Urinary bladder (tissue), 4 donors: ENCODE data around the gene NAT8L. TPM values are rescaled to one million over a fixed set of nuclear protein-coding genes. Genes with fewer than 3 reads are reported as not detected.
A peak's percentile ranks its signal among the peaks of the same experiment; 100 is the strongest.

ENCODE experiments used
- DNase-seq: peaks from one replicate; pipeline ENCODE4 v3.0.0-alpha.2; 2015; ENCODE audit errors: extremely low spot score
- H3K27ac ChIP-seq: one replicate; pipeline ENCODE4 v1.5.1; 2013; ENCODE audit warnings: low read depth, mild to moderate bottlenecking, moderate library complexity
- H3K36me3 ChIP-seq: one replicate; pipeline ENCODE4 v1.6.1; 2013; ENCODE audit warnings: mild to moderate bottlenecking, moderate library complexity; ENCODE audit not compliant: insufficient read depth
- H3K4me1 ChIP-seq: one replicate; pipeline ENCODE4 v1.6.1; 2013; ENCODE audit warnings: mild to moderate bottlenecking, moderate library complexity; ENCODE audit not compliant: insufficient read depth
- H3K4me3 ChIP-seq: one replicate; pipeline ENCODE4 v1.5.1; 2013; ENCODE audit warnings: low read depth, low read length
- WGBS: extraction: QIAGEN DNeasy Blood & Tissue Kit; methylation state at CpG from one replicate; pipeline ENCODE4 v1.1.7; 2013; 5-methylcytosine and 5-hydroxymethylcytosine counted together
- polyA plus RNA-seq: library from polyadenylated mRNA; stranded (reverse); fragments of 200-250 nt; gene quantifications from one replicate; pipeline ENCODE4 v1.2.3, GENCODE V29; 2013
- total RNA-seq: library from RNA; depleted of rRNA; stranded (reverse); fragments of >200 nt; gene quantifications from one replicate; pipeline ENCODE4 v1.2.3, GENCODE V29; 2014
- donor health status: healthy with polysubstance abuse.
- donor health status: healthy.

NAT8L gene
- total and polyA plus RNA-seq, 2 donors, result 0.16 to 0.82 TPM

DNA sequence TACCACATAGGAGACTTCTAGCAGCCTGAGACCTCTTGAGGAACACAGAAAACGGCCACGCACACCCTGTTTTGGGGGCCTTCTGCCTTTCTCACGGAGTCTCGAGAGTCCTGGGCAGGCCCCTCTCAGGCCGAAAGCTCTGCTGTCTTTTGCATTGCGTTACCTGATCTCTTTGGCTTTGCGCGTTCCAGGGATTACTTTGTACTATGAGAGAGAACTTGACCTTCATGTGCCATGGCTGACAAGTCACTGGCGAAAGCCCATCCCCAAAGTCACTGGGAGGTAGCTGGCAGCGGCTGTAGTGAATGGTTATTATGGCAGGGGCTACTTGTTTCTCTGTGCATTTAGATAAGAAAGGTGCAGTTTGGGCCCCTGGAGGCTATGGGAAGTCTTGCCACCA lies 8.0 kb upstream of the NAT8L start:
- H3K4me1 ChIP-seq, result peaks cover 2% of the 10 kb centered on the region
- H3K27ac ChIP-seq, result no peak overlapping the region
- 50% methylated on average over 10 of the region's 10 CpGs for WGBS
- no peak for DNase-seq
- H3K4me3 ChIP-seq, result no peak overlapping the region
- no peaks in the 10 kb centered on the region for H3K36me3 ChIP-seq

DNA sequence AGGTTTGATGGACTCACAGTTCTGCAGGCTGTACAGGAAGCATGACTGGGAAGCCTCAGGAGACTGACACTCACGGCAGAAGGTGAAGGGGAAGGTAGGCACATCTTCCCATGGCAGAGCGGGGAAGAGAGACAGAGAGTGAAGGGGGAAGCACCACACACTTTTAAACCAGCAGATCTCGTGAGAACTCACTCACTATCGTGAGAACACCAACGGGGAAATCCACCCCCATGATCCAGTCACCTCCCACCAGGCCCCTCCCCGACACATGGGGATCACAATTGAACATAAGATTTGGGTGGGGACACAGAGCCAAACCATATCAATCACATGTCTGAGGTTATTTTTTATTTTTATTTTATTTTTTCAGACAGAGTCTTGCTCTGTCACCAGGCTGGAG lies 4.9 kb upstream of the NAT8L start:
- H3K27ac ChIP-seq, result no peak overlapping the region
- no peak for DNase-seq
- no peaks in the 10 kb centered on the region for H3K4me1 ChIP-seq
- H3K4me3 ChIP-seq, result no peak overlapping the region
- H3K36me3 ChIP-seq, result no peaks in the 10 kb centered on the region
- 68% methylated on average over 6 of the region's 6 CpGs for WGBS

DNA sequence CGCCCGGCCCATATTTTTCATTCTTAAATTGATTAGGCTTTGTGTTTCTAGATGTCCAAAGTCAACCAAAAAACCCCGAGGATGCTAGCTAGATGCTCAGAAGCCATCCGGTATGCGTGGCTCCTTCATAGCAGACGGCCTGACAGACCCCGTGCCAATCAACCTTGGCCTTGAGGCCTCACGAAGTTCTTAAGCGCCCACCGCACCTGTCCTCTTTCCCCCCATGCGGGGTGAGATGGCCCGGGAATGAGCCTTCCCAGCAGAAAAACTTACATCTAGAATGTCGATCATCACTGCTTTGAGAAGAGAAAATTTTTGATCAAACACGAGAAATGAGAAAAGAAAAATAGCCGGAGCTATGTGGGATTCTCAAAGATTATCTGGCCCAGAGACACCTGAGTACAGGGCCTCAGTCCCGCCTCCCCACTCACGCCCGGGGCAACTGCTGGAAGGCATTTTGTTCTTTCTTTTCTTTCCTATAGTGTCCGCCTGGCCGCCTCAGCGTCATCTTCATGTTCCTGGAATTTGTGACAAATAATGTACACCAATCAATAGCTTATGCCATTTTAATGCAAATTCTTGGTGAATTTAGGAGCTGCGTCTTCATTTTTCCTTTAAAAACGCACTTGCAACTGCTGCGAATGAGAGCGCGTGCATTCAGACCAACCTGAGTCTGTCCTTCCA lies 1.6 kb upstream of the NAT8L start:
- no peak for DNase-seq
- no peaks in the 10 kb centered on the region for H3K4me1 ChIP-seq
- H3K4me3 ChIP-seq, result no peak overlapping the region
- no peaks in the 10 kb centered on the region for H3K36me3 ChIP-seq
- no peak overlapping the region for H3K27ac ChIP-seq
- WGBS, result 74% methylated on average over 26 of the region's 26 CpGs

DNA sequence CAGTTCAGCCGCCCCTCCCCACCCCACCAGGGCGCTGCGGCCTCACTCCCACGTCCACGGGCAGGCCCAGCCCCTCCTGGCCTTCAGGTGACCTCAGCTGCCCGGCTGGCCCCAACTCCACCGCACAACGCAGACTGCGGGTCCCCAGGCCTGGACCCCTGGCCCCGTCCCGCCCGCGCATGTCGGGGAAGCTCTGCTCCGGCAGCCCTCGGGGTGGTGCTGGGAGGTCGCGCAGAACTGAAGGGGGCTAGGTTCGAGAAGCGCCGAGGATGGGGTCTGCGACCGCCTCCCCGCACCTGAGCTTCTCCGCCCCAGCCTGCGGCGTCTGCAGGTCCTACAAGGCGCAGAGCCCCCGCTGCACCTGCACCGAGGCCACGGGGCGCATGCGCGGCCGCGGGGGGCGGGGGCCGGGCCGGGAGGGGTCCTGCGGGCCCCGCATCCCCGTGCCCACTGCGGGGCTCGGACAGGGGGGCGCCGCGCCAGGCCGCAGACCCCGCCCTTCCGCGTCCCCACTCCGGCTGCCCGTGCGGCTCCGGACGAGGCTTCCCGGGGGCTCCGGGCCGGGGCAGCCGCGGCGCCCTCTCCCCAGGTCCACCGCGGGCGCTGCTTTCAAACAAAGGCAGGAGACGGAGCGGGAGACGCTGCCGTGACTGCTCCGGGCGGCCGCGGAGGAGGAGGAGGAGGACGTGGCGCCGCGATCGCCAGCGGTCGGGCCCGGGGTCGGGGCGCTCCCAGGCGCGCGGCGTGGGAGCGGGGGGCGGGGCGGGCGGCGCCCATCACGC lies 672 bp upstream of the NAT8L start:
- WGBS, result 1% methylated on average over 93 of the region's 93 CpGs
- no peak for DNase-seq
- Histone ChIP-seq H3K4me1 (no peaks in the 10 kb centered on the region), H3K4me3 (peak overlapping the region; percentile 75), H3K36me3 (no peaks in the 10 kb centered on the region), H3K27ac (no peak overlapping the region)

DNA sequence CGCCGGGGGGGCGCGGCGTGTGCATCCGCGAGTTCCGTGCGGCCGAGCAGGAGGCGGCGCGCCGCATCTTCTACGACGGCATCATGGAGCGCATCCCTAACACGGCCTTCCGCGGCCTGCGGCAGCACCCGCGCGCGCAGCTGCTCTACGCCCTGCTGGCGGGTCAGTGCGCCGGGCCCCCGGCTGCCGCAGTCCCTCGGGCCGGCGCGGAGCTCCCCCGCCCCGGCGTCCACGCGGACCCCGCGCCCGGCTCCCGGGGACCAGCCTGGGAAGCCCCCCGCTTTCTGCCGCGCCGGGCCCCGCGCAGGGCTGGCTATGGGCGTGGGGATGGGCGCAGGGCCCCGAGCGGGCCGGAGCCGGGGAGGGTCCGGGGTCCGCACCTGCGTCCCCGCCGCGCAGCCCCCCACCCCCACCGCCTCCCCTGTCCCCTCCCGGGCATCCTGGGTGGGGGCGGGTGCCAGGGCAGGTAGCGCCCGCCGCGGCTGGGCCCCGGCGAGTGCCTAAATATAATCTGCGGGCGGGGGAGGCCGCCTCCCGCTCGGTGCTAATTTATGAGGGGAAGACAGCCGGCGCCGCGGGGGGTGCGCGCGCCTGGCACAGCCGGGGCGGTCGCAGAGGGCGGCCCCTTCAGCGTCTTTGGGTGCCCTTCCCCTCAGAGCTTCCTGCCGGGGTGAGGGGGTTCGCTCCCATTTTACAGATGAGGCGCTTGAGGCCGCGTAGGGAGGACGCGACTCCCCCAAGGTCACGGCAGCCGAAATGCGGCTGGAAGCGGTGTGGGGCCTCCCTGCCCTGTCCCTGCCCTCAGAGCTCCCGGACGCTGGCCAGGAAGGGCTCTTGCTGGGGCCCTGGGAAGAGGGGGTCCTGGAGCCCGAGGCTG lies 837 bp downstream of the NAT8L start:
- Histone ChIP-seq H3K4me3 (peak overlapping the region; percentile 75), H3K27ac (no peak overlapping the region), H3K36me3 (no peaks in the 10 kb centered on the region), H3K4me1 (no peaks in the 10 kb centered on the region)
- no peak for DNase-seq
- WGBS, result 2% methylated on average over 100 of the region's 102 CpGs

DNA sequence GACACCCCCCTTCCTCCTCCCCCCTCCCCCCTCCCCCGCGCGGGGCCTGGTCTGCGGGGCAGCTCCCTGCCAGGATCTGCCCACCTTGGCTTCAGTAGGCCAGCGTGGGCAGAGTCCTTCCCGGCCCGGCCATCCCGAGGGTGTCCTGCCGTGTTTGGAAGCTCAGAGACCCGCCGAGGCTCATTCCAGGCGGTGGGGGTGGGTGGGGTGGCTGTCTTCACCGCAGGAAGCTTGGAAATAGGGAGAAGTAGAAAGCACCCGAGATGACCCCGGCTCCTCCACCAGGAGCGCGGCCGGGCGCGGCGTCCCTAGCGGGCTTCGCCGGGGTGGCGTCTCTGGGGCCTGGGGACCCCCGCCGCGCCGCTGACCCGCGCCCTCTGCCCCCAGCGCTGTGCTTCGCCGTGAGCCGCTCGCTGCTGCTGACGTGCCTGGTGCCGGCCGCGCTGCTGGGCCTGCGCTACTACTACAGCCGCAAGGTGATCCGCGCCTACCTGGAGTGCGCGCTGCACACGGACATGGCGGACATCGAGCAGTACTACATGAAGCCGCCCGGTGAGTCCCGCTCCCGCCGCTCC lies 1.6 kb downstream of the NAT8L start:
- H3K4me1 ChIP-seq, result no peaks in the 10 kb centered on the region
- WGBS, result 20% methylated on average over 54 of the region's 54 CpGs
- H3K4me3 ChIP-seq, result no peak overlapping the region
- H3K36me3 ChIP-seq, result no peaks in the 10 kb centered on the region
- DNase-seq, result no peak
- H3K27ac ChIP-seq, result no peak overlapping the region

DNA sequence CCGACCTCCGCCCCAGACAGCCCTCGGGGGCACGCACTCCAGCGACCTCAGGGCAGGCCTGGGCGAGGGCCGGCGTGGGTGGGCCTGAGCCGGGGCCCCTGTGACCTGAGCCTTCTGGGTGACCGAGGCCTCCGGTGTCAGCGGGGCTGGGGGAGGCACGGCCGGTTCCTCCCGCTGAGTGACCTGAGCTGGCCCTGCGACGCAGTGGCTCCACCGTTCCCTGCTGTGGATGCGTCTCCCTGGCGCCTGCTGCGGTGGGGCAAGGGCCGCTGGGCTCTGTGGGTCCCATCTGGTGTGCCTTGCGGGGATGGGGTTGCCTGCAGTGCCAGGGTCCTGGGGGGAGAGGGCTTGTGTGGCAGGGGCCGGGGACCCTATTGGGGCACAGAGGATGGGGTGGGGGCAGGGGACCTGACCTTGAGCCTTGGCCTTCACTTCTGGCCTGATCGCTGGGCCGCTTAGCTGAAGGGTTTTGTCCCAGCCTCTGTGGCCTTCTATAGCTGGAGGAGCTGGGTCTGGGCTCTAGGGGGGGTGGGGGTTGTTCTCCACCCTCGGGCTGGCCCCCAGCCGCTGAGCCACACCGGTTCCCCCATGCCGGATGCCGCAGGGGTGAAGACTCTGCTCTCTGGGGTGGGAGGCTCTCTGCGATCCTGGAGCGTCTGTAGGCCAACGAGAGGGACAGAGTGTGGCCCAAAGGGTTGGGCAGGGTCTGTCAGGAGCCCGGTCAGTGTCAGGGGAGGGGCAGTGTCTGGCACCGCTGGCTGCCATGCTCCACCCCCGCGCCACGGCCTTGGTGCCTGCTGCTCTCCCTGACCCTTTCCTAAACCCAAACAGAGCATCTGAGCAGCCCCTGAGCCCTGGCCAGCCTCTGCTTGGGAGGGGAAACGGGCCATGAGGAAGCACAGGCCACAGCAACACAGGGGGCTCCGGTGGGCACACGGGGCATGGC lies 2.3 kb downstream of the NAT8L start:
- DNase-seq, result no peak
- Histone ChIP-seq H3K4me3 (no peak overlapping the region), H3K4me1 (no peaks in the 10 kb centered on the region), H3K36me3 (no peaks in the 10 kb centered on the region), H3K27ac (no peak overlapping the region)
- whole genome bisulfite sequencing, result 62% methylated on average over 42 of the region's 42 CpGs

DNA sequence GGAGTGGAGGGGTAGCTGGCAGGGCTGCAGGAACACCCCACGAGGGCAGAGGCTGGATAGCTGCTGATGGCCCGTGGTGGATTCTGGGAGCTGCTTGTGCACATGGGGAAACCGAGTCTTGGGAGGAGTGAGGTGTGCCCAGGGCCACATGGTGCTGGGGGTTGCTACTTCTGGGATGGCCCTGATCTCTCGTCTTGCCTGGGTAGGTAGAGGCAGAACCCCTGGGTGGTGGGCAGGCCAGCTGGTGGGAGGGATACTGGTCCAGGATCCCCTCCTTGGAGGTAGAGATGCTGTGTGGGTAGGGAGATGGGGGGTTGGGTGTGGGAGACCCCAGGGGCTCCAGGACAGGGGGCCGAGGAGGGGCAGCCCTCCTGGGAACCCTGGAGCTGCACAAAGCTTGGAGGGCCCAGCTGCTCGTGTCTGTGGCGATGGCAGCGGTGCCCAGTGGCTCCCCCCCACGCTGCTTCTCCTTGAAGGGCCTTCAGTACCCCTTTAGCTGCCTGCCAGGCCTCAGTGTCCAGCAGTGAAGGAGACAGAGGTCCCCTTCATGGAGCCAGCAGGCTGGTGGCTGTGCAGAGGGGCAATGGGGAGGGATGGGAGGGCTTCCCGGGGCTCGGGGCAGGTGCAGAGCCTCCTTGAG lies 3.2 kb downstream of the NAT8L start:
- no peak for DNase-seq
- Histone ChIP-seq H3K36me3 (no peaks in the 10 kb centered on the region), H3K27ac (no peak overlapping the region), H3K4me1 (no peaks in the 10 kb centered on the region), H3K4me3 (no peak overlapping the region)
- WGBS, result 87% methylated on average over 11 of the region's 11 CpGs

DNA sequence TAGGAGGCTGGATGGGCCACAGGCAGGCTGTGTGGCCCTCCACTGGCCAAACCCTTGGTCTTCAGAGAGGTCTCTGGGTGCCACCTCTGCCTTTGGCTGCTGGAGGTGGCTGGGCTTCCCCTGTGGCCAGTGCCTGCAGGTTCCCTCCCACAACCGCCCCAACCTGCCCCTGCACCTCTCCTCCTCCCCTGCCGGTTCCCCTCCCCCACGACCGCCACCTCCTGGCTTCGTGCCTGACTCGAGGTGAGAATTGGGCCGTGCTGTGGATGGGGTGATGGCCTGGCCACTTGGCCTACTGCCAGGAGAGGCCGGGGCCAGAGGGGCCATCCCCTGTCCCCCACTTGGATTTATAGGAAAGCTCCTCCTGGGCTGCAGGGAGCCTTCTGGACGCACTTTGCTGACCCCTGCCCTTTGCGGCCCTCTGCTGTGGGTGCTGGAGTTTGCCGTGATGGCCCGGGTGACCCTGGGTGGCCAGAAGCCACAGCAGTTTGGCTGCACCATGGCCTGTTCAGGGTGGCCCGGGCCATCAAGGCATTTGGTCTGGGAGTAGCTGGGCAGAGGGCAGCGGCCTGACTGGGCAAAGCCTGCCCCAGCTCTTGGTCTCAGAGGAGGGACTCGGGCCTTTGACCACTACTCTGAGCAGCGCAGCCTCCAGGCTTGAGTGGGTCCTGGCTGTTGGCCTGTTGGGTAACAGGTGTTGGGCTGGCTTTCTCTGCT lies 3.8 kb downstream of the NAT8L start:
- Histone ChIP-seq H3K4me1 (no peaks in the 10 kb centered on the region), H3K27ac (no peak overlapping the region), H3K4me3 (no peak overlapping the region), H3K36me3 (no peaks in the 10 kb centered on the region)
- 71% methylated on average over 16 of the region's 16 CpGs for WGBS
- DNase-seq, result no peak

DNA sequence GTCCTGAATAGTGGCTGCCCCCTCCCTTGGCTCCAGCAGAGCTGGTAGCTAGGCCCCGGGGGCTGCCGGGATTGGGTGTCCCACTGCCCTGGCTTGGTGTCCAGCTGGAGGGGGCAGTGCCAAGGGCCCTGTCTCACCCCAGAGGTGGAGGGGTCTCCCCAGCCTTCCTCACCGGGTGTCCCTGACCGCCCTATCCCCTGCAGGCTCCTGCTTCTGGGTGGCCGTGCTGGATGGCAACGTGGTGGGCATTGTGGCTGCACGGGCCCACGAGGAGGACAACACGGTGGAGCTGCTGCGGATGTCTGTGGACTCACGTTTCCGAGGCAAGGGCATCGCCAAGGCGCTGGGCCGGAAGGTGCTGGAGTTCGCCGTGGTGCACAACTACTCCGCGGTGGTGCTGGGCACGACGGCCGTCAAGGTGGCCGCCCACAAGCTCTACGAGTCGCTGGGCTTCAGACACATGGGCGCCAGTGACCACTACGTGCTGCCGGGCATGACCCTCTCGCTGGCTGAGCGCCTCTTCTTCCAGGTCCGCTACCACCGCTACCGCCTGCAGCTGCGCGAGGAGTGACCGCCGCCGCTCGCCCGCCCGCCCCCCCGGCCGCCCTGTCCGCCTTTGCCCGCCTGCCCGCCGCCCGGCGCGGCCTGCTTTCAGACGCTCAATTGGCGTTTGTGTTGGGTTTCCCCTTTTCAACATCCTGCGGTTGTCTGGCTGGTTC lies 4.6 kb downstream of the NAT8L start:
- Histone ChIP-seq H3K36me3 (no peaks in the 10 kb centered on the region), H3K4me1 (no peaks in the 10 kb centered on the region), H3K4me3 (no peak overlapping the region), H3K27ac (no peak overlapping the region)
- no peak for DNase-seq
- WGBS, result 94% methylated on average over 53 of the region's 53 CpGs

DNA sequence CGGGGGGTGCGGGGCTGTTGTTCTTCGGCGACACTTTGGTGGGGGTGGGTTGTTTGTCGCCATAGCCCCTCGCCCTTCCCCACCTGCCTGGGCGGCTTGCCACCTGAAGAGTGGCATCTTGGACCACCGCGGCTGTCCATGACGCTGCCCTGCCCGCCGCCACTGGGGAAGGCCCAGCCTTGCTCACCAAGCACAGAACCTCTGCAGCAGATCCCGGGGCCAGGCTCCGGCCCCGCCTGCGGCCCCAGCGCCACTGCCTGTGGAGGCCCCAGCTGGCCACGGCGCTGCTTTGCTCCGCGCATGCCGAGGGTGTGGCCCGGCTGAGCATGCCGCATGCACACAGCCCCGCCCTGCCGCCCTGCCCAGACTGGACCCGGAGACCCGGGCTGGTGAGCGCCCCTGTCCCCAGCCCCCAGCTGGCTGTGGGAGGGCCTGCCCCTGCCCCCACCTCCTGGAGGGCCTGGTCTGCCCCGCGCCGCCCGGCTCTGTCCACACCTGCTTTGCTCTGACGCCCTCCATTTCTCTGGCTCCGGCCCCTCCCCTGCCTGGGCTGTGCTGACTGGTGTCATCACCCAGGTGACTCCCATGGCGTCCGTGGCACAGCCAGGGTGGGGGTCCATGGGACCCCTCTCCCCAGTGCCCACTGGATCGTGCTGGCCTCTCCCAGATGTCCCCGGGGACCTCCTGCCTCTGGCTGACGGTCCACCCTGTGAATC lies 5.3 kb downstream of the NAT8L start:
- DNase-seq, result no peak

More for the DNA sequence above, 5.3 kb downstream of the NAT8L start:
- Histone ChIP-seq H3K36me3 (no peaks in the 10 kb centered on the region), H3K4me1 (no peaks in the 10 kb centered on the region), H3K27ac (no peak overlapping the region), H3K4me3 (no peak overlapping the region)
- 81% methylated on average over 40 of the region's 40 CpGs for WGBS
